GM12874 (cell line): ENCODE data around the gene CASP8AP2.

Experiments used
- TF ChIP-seq, protein P1 (sequence below): IDR thresholded peaks from 2 replicates; pipeline ENCODE4 v1.5.1; 2011; ENCODE audit warnings: low read depth, mild to moderate bottlenecking, control low read depth, low read length, moderate library complexity; ENCODE audit not compliant: insufficient read depth

Gene CASP8AP2

DNA sequence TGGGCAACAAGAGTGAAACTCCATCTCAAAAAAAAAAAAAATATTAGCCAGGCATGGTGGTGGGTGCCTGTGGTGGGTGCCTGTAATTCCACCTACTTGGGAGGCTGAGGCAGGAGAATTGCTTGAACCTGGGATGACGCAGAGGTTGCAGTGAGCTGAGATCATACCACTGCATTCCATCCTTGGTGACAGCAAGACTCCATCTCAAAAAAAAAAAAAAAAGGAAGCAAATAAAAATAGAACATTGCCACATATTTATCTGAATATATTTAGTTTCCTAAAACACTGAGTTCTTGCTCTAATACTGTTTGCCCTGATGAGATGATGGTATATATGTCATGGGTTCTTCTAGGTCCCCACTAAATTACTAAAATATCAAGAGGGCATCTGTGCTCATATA is 28.4 kb downstream of the CASP8AP2 start:
- TF ChIP-seq, protein P1, sequence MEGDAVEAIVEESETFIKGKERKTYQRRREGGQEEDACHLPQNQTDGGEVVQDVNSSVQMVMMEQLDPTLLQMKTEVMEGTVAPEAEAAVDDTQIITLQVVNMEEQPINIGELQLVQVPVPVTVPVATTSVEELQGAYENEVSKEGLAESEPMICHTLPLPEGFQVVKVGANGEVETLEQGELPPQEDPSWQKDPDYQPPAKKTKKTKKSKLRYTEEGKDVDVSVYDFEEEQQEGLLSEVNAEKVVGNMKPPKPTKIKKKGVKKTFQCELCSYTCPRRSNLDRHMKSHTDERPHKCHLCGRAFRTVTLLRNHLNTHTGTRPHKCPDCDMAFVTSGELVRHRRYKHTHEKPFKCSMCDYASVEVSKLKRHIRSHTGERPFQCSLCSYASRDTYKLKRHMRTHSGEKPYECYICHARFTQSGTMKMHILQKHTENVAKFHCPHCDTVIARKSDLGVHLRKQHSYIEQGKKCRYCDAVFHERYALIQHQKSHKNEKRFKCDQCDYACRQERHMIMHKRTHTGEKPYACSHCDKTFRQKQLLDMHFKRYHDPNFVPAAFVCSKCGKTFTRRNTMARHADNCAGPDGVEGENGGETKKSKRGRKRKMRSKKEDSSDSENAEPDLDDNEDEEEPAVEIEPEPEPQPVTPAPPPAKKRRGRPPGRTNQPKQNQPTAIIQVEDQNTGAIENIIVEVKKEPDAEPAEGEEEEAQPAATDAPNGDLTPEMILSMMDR, result no peak

DNA sequence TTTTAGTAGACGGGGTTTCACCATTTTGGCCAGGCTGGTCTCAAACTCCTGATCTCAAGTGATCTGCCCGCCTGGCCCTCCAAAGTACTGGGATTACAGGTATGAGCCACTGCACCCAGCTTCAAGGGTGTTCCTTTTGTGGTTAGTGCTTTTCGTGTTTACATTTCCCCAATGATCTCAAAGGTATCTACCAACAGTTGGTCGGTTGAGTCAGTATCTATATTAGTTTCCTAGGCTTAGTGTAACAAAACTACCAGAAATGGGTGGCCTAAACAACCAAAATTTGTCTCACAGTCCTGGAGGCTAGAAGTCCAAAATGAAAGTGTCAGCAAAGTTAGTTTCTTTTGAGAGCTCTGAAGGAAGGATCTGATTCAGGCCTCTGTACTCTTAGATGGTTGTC is 30.1 kb downstream of the CASP8AP2 start:
- TF ChIP-seq, protein P1, result no peak

DNA sequence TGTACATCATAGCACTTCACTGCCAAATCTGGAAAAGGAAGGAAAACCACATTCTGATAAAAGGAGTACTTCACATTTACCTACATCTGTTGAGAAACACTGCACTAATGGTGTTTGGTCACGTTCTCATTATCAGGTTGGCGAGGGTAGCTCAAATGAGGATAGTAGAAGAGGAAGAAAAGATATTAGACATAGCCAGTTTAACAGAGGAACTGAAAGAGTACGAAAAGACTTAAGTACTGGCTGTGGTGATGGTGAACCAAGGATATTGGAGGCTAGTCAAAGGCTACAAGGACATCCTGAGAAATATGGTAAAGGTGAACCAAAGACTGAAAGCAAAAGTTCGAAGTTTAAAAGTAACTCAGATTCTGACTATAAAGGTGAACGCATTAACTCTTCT is 32.6 kb downstream of the CASP8AP2 start:
- TF ChIP-seq, protein P1, result no peak

DNA sequence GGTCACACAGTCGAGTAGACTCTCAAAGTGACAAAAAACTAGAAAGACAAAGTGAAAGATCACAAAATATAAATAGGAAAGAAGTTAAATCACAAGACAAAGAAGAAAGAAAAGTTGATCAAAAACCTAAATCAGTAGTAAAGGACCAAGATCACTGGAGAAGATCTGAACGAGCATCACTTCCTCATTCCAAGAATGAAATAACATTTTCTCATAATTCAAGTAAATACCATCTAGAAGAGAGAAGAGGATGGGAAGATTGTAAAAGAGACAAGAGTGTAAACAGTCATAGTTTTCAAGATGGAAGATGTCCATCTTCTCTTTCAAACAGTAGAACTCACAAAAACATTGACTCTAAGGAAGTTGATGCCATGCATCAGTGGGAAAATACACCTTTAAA is 33.0 kb downstream of the CASP8AP2 start:
- TF ChIP-seq, protein P1, result no peak

DNA sequence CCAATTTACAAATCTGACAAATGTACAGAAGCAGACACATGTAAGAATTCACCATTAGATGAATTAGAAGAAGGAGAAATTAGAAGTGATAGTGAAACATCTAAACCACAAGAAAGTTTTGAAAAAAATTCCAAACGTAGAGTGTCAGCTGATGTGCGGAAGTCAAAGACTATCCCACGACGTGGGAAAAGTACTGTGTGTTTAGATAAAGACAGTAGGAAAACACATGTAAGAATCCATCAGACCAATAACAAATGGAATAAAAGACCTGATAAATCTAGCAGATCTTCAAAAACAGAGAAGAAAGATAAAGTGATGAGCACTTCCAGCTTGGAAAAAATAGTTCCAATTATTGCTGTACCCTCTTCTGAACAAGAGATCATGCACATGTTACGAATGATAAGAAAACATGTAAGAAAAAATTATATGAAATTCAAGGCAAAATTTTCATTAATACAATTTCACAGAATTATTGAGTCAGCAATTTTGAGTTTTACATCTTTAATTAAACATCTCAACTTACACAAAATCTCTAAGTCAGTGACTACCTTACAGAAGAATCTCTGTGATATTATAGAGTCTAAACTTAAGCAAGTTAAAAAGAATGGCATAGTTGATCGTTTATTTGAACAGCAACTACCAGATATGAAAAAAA is 36.5 kb downstream of the CASP8AP2 start:
- TF ChIP-seq, protein P1, result no peak

DNA sequence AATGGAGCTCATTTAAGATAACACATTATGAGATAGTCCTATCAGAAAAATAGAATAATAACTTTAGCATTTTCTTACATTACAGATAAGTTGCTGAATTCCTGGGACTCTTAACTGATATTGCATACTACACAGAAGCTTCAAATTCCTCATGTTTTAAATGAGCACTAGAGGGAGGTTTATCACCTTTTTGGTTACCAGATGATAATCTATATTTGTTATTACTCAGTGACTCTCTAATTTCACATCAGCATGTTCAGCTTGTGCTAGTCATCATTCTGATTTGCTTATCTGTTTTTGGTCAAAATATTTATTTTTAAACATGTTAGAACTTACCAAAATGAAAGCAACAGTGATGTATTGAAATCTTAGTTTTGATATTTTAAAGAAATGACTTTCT is 44.0 kb downstream of the CASP8AP2 start:
- TF ChIP-seq, protein P1, result no peak

DNA sequence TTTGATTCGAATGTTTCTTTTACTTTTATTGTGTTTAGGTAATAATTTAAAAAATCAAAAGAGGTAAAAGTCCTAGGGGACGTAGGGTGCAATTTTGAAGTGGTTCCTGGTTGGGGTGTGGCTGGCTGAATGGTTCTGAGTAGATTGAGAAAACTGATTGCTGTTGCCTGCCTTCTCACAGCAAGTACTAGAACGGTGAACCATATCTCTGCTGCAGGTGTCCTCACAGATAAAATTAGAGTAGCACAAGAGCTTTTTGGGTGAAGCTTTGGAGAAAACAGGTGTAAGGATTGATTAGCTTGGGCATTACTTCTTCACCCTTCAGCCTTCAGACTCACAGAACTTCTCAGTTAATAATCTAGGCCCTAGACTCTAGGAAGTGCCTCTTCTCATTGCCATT is 44.8 kb downstream of the CASP8AP2 start:
- TF ChIP-seq, protein P1, result no peak
